HG03103 (cell line): ENCODE data around the gene MTERF1.
"Not testable (repeated sequence)": the region's sequence is repeated elsewhere in the genome, so short reads cannot be mapped to it uniquely, and the experiment has no call there.

Experiments used
- ATAC-seq: cut with Tn5 transposase; IDR thresholded peaks from one replicate; pipeline ENCODE4 v1.9.1; 2021; ENCODE audit warnings: low read depth; ENCODE audit not compliant: unreplicated experiment

The MTERF1 gene

GRCh38 chr7:91880413-91881241 is at the start of gene MTERF1:
TSS of gene MTERF1 (minus strand) at chr7:91880702. CDS start at chr7:91880083, 619 bp downstream.
- peak; percentile 96 for ATAC-seq

DNA sequence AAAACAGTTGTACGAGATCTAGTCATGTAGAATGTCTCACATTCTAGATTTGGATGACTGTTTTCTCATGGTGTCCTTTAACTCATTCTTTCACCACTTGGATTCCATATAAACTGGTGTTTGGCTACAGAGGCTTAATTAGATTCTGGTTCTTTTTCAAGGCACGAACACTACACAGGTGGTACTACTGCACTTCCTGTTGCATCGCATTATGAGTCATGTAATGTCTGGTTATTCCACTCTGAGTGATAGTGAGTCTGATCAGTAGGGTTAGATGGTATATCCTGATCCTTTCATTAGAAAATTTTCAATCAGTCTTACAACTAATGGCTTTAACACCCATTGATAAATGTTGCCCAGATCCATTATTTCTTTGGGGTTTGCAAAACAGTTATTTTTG is 49.0 kb upstream of the MTERF1 start:
- peak; percentile 82 for ATAC-seq

GRCh38 chr7:91927912-91928311 is 47.4 kb upstream of the MTERF1 start:
- ATAC-seq: no peak

GRCh38 chr7:91922857-91923256 is 42.4 kb upstream of the MTERF1 start:
- no peak for ATAC-seq

GRCh38 chr7:91918356-91918755 is 37.9 kb upstream of the MTERF1 start:
- ATAC-seq: no peak

GRCh38 chr7:91916051-91916440 is 35.5 kb upstream of the MTERF1 start:
- ATAC-seq: no peak

DNA sequence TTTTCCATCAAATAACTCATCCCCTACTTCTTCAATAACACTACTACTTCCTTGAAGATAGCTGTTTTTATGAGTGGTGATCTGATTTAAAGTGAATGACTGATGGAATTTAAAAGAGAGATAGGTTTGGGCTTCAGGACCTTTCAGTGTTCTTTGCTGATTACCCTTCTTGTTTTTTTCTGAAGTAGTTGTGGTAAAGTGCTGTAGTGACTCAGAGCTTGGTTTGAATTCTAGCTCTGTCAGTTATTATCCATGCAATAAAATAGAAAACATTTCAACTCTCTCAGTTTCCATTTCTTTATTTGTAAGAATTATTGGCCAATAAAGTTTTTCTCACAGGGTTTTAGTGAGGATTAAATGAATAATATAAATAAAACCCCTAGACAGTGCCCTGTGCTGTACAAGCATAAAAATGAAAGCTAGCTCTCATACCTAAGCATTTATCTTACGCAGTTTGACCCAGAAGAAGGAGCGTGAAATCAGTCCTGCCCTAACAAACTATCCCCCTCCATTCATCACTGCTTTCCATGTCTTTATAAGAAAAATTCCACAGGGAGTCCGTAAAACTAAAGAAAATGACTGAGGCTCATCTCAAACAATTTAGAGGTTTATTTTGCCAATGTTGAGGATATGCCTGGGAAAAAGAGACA is 35.0 kb upstream of the MTERF1 start:
- ATAC-seq: no peak

GRCh38 chr7:91913612-91914011 is 33.1 kb upstream of the MTERF1 start:
- no peak for ATAC-seq

DNA sequence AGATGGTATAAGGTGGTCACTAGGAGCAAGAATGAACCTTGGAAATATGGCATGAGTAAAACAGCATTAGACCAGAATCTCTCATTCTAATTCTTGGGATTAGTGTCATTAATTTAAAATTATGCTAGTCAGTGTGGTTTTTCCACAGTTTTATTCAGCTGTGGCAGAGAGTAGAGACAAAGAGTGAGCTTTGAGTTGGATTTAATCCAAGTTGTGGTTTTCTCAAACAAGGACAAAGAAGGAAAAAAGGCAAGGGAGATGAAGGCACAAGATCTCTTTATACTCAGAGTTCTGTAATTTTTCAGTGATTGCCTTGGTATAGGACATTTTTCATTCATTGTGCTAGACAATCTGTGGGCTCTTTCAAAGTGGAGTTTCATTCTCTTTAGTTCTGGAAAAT is 32.0 kb upstream of the MTERF1 start:
- no peak for ATAC-seq

DNA sequence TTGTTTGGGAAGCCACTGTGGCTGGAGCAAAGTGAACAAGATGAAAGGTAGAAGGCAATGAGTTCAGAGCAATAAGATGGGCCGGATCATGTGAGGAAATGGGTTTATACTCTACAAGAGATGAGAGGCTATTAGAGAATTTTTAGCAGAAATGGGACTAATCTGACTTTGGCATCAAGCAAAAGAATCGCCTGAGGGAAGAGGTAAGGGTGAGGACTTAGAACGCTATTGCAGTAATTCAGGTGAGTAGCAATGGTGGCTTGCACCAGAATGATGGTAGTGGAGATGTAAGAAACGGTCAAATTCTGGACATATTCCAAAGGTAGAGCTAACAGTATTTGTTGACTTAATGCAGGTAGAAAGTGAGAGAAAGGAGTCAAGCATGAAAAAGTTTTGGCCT is 30.6 kb upstream of the MTERF1 start:
- no peak for ATAC-seq

DNA sequence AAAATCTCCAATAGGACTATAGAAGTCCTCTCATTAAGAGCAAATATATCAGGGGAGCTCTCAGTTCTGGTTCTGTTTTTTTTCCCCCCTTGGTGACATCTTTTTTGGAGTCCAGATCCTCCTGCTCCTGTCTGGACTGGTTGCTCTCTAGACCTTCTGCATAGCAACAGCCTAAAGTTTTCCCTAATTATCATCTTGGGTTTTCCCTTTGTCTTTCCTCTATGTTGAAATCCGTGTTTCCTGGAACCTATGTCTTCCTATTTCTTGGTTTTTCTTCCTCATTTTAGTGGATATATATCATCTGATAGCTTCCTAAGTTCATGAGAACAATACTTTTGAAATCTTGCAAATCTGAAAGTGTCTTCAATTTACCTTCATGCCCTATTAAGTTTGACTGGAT is 29.7 kb upstream of the MTERF1 start:
- ATAC-seq: no peak

DNA sequence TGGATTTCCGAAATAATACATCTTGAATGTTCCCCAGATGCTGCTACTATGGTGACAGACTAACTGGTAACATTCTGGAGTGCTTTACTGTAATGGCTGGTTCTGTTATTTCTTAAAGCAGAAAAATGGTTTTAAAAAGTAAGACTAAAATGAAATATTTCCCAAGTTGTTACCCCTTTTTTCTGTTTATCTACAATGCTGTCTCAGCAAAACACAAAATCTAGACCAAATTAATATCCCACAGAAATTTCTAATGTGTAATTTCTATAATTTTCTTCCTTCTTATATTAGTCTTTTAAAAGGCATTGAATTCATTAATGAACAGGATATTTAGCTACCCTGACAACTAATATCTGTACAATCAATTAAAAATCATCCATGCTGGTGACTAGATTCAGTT is 19.1 kb upstream of the MTERF1 start:
- ATAC-seq: no peak

- ATAC-seq: no peak
Observed at GRCh38 chr7:91898240-91898992, 17.9 kb upstream of the MTERF1 start.

- ATAC-seq: no peak
Observed at GRCh38 chr7:91894781-91895480, 14.4 kb upstream of the MTERF1 start.

- not testable (repeated sequence) for ATAC-seq
Observed at GRCh38 chr7:91893699-91894098, 13.2 kb upstream of the MTERF1 start.

- ATAC-seq: no peak
Observed at GRCh38 chr7:91892821-91893340, 12.4 kb upstream of the MTERF1 start.

GRCh38 chr7:91892099-91892705 is 11.7 kb upstream of the MTERF1 start:
- ATAC-seq: no peak

- ATAC-seq: not testable (repeated sequence)
Observed at GRCh38 chr7:91888271-91889175, 8.0 kb upstream of the MTERF1 start.
